ENCODE measurements around the gene FBXO5. TPM values are rescaled to one million over a fixed set of nuclear protein-coding genes. Genes with fewer than 3 reads are reported as not detected.

The FBXO5 gene
- total and polyA plus RNA-seq, 9 of the 15 experiments (the other 6 are each of a cell fraction or from before 2014, with no cell fraction given): 17.8 to 89.3 (median 62.9) TPM

- Histone ChIP-seq H3K27ac (ENCODE audit: extremely low read depth, low read depth, low read length) (no peak overlapping the region), H3K9me3 (replicated peaks; ENCODE audit: control insufficient read depth, insufficient read depth, low read depth, low read length) (no peaks in the 10 kb centered on the region), H3K4me3 (no peak overlapping the region), H4K20me1 (replicated peaks; ENCODE audit: control insufficient read depth, insufficient read depth, low read length) (no peaks in the 10 kb centered on the region), H3K9me1 (ENCODE audit: control insufficient read depth, insufficient read depth, low read length) (no peaks in the 10 kb centered on the region), H3K36me3 (ENCODE audit: control insufficient read depth, insufficient read depth, low read length) (no peaks in the 10 kb centered on the region), H3K27me3 (ENCODE audit: control insufficient read depth in 2 of 2, insufficient read depth in 2 of 2, low read length in 2 of 2) (no peaks in the 10 kb centered on the region), H3K4me1 (replicated peaks in 1 of 2; ENCODE audit: control insufficient read depth in 2 of 2, insufficient read depth in 2 of 2, low read length in 2 of 2) (no peaks in the 10 kb centered on the region), H3K79me2 (ENCODE audit: control insufficient read depth, insufficient read depth, low read length) (no peaks in the 10 kb centered on the region), H2AFZ (ENCODE audit: low read depth, low read length) (no peak overlapping the region), H3K4me2 (ENCODE audit: insufficient read depth, low read length) (no peak overlapping the region), H3K9ac (ENCODE audit: insufficient read depth in 1 of 2, low read depth in 2 of 2, low read length in 2 of 2) (no peak overlapping the region)
- 15% methylated on average over 2 of the region's 2 CpGs for WGBS (ENCODE audit: insufficient coverage, low coverage, missing lambda C conversion rate)
- CTCF ChIA-PET (ENCODE audit: low intra/inter-chr PET ratio): no interaction called here
- DNase-seq (ENCODE audit: extremely low read depth in 1 of 4, low spot score in 3 of 4) (no peak), FAIRE-seq (no peak), ATAC-seq (no peak)
- in situ Hi-C loops (cut with MboI): no loop called here
- no TSS peak for BruUV-seq (replicated peaks)
- intact Hi-C loops (cut with micrococcal nuclease): no loop called here
- POLR2A ChIA-PET: no interaction called here
- TF ChIP-seq E4F1 (CRISPR knock-in tag; IDR thresholded peaks at IDR 0.05; ENCODE audit: borderline replicate concordance) (no peak), MAFF (IDR thresholded peaks at IDR 0.05; ENCODE audit: low read length) (no peak), SMAD4 (CRISPR knock-in tag; conservative IDR thresholded peaks at IDR 0.05) (no peak), BRD9 (IDR thresholded peaks at IDR 0.05; ENCODE audit: low read depth, partially characterized antibody) (no peak), NFE2L1 (tag; IDR thresholded peaks at IDR 0.05; ENCODE audit: borderline replicate concordance, low read depth) (no peak), FOXO4 (CRISPR knock-in tag; IDR thresholded peaks at IDR 0.05) (no peak), TOE1 (IDR thresholded peaks at IDR 0.05; ENCODE audit: borderline replicate concordance) (no peak), TOE1 (CRISPR knock-in tag; IDR thresholded peaks at IDR 0.05; ENCODE audit: borderline replicate concordance, low read depth) (no peak), RFX5 (IDR thresholded peaks at IDR 0.05; ENCODE audit: low read depth, low read length) (no peak), SP1 (CRISPR knock-in tag; IDR thresholded peaks at IDR 0.05) (no peak), ZC3H8 (IDR thresholded peaks at IDR 0.05) (no peak), MAFK (IDR thresholded peaks at IDR 0.05; ENCODE audit: low read length) (no peak), PHTF2 (CRISPR knock-in tag; IDR thresholded peaks at IDR 0.05) (no peak), ZNF695 (CRISPR knock-in tag; IDR thresholded peaks at IDR 0.05) (no peak)
- TF ChIP-seq, protein P1, sequence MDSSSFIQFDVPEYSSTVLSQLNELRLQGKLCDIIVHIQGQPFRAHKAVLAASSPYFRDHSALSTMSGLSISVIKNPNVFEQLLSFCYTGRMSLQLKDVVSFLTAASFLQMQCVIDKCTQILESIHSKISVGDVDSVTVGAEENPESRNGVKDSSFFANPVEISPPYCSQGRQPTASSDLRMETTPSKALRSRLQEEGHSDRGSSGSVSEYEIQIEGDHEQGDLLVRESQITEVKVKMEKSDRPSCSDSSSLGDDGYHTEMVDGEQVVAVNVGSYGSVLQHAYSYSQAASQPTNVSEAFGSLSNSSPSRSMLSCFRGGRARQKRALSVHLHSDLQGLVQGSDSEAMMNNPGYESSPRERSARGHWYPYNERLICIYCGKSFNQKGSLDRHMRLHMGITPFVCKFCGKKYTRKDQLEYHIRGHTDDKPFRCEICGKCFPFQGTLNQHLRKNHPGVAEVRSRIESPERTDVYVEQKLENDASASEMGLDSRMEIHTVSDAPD (CRISPR knock-in tag; IDR thresholded peaks at IDR 0.05): no peak
- TF ChIP-seq, protein P2, sequence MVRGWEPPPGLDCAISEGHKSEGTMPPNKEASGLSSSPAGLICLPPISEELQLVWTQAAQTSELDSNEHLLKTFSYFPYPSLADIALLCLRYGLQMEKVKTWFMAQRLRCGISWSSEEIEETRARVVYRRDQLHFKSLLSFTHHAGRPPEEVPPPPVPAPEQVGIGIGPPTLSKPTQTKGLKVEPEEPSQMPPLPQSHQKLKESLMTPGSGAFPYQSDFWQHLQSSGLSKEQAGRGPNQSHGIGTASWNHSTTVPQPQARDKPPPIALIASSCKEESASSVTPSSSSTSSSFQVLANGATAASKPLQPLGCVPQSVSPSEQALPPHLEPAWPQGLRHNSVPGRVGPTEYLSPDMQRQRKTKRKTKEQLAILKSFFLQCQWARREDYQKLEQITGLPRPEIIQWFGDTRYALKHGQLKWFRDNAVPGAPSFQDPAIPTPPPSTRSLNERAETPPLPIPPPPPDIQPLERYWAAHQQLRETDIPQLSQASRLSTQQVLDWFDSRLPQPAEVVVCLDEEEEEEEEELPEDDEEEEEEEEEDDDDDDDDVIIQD (CRISPR knock-in tag; IDR thresholded peaks at IDR 0.05): no peak
Observed at GRCh38 chr6:152922706-152923105, 60.1 kb downstream of the FBXO5 start.
